ENCODE measurements around the gene ATG5.
A peak's percentile ranks its signal among the peaks of the same experiment; 100 is the strongest.

The ATG5 gene

GRCh38 chr6:106177786-106178185 is 147.8 kb downstream of the ATG5 start:
- DNase-seq, result no peak

- peak in 1 of 2 donors; percentile 45 for DNase-seq
Measured at GRCh38 chr6:106173124-106173879, 152.3 kb downstream of the ATG5 start.

- DNase-seq, result no peak
Measured at GRCh38 chr6:106170030-106170791, 155.3 kb downstream of the ATG5 start.

GRCh38 chr6:106169517-106169916 is 156.0 kb downstream of the ATG5 start:
- DNase-seq, result no peak

- no peak for DNase-seq
Measured at GRCh38 chr6:106168097-106168888, 157.3 kb downstream of the ATG5 start.

- DNase-seq, result no peak
Measured at GRCh38 chr6:106167096-106167814, 158.3 kb downstream of the ATG5 start.

- DNase-seq, result no peak
Measured at GRCh38 chr6:106165885-106166485, 159.6 kb downstream of the ATG5 start.

GRCh38 chr6:106163966-106164877 is 161.3 kb downstream of the ATG5 start:
- DNase-seq, result peak; percentile 61 to 71

GRCh38 chr6:106163446-106163965 is 162.1 kb downstream of the ATG5 start:
- peak; percentile 56 to 64 for DNase-seq

GRCh38 chr6:106162921-106163320 is 162.6 kb downstream of the ATG5 start:
- no peak for DNase-seq

GRCh38 chr6:106161893-106162292 is 163.7 kb downstream of the ATG5 start:
- DNase-seq, result no peak

- no peak for DNase-seq
Measured at GRCh38 chr6:106161311-106161874, 164.2 kb downstream of the ATG5 start.

GRCh38 chr6:106160189-106160588 is 165.4 kb downstream of the ATG5 start:
- no peak for DNase-seq

GRCh38 chr6:106159531-106159940 is 166.0 kb downstream of the ATG5 start:
- no peak for DNase-seq

GRCh38 chr6:106158816-106159215 is 166.7 kb downstream of the ATG5 start:
- DNase-seq, result no peak

GRCh38 chr6:106156863-106157262 is 168.7 kb downstream of the ATG5 start:
- no peak for DNase-seq

- DNase-seq, result no peak
Measured at GRCh38 chr6:106156413-106156812, 169.1 kb downstream of the ATG5 start.

- no peak for DNase-seq
Measured at GRCh38 chr6:106155219-106155830, 170.2 kb downstream of the ATG5 start.

GRCh38 chr6:106154326-106154725 is 171.2 kb downstream of the ATG5 start:
- DNase-seq, result no peak

- no peak for DNase-seq
Measured at GRCh38 chr6:106152952-106153351, 172.6 kb downstream of the ATG5 start.
